Activated CD4-positive, alpha-beta T cell treated with anti-CD3 and anti-CD28 coated beads for 36 hours (primary cell): ENCODE data around the gene ARFGEF2. TPM values are rescaled to one million over a fixed set of nuclear protein-coding genes. Genes with fewer than 3 reads are reported as not detected.

Experiments used
- ATAC-seq: fragments of 200-7000 bp; cut with Tn5 transposase; one replicate; pipeline ENCODE4 v1.10.0; 2021; ENCODE audit warnings: mild to moderate bottlenecking, moderate library complexity
- CTCF ChIA-PET: fragments of 350-600 bp; sonication (Branson Sonifier 250); formaldehyde crosslinking; loops from one replicate; lab custom pipeline; 2021; ENCODE audit warnings: antibody characterized with exemption; lab: Charles Lee
- POLR2A ChIA-PET: fragments of 350-600 bp; sonication (Branson Sonifier 250); formaldehyde crosslinking; loops from one replicate; lab custom pipeline; 2021; ENCODE audit warnings: antibody characterized with exemption, inconsistent platforms; lab: Charles Lee
- DNase-seq: peaks from one replicate; pipeline ENCODE4 v3.0.0-alpha.2; 2020
- H3K27ac Mint-ChIP-seq: one replicate; pipeline ENCODE4 v1.8.0; 2021; ENCODE audit warnings: mixed read lengths
- H3K27me3 Mint-ChIP-seq: one replicate; pipeline ENCODE4 v1.8.0; 2021; ENCODE audit warnings: mixed read lengths
- H3K36me3 Mint-ChIP-seq: one replicate; pipeline ENCODE4 v1.8.0; 2021; ENCODE audit warnings: low read depth, mixed read lengths
- H3K4me1 Mint-ChIP-seq: one replicate; pipeline ENCODE4 v1.8.0; 2021; ENCODE audit warnings: mixed read lengths
- H3K4me3 Mint-ChIP-seq: one replicate; pipeline ENCODE4 v1.8.0; 2021; ENCODE audit warnings: mild to moderate bottlenecking, moderate library complexity, mixed read lengths
- H3K9me3 Mint-ChIP-seq: one replicate; pipeline ENCODE4 v1.8.0; 2021; ENCODE audit warnings: low read depth, mixed read lengths
- intact Hi-C, 2 experiments: fragments of 100-400 bp; cut with DNase I in 1 of 2; cut with micrococcal nuclease in 1 of 2; formaldehyde crosslinking; loops; one replicate each; pipeline versions ENCODE4 v1.14.2 to v1.15.1; 2022 to 2024; cut with DNase I, micrococcal nuclease
- total RNA-seq, 2 experiments: library from RNA; stranded (reverse); gene quantifications; one replicate each; pipeline ENCODE4 v1.2.3, GENCODE V29; 2021

Gene ARFGEF2
- total RNA-seq, 2 experiments from 2014 or later, result 19.3 to 20.5 TPM

DNA sequence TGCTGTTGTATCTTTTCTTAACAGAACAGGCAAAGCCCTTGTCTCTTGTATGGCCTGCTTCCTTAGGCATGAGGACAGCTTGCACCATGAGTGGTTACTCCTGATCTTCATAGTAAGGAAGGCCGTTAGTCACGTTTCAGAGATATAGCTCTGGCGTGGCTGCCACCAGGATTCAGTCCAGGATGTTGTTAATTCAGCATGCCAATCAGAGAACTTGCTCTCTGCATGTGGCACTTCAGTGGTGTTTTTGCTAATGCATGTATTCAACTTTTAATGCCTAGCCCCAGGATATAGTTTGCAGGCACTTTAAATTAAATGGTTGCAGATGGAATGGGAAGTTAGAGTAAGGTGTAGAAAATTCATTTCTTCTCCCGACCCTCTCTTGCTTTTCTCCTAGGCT, 20.0 kb downstream of the ARFGEF2 start:
- DNase-seq (no peak), ATAC-seq (no peak)
- Mint-ChIP-seq H3K27ac (no peak overlapping the region), H3K27me3 (no peaks in the 10 kb centered on the region), H3K4me1 (peaks cover 20% of the 10 kb centered on the region), H3K9me3 (no peaks in the 10 kb centered on the region), H3K4me3 (no peak overlapping the region), H3K36me3 (peaks cover 19% of the 10 kb centered on the region)
- intact Hi-C loops, result no loop called here
- POLR2A ChIA-PET, result no interaction called here
- CTCF ChIA-PET, result interaction anchor here (0.8 kb wide), 1 partner anchor 9 kb away, joined by 3 read pairs; no protein-coding TSS in a partner anchor

DNA sequence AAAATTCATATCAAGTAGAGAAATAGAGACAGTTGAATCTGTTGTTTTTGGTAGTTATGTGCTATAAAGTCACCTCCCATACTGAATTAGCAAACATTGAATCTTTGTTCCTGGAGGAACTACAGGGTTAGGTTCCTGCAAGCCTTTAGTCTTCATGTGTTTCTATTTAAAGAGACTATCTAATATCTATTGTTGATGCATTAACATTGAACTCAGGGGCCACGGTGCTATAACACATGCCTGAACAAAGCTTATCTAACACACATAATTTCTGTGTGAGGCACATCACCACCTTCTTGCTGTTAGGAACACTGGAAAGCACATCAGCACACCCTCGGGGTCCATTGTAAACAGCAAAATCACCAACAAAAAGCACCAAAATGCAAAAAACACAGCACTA, 21.2 kb downstream of the ARFGEF2 start:
- no peak for ATAC-seq
- ChIA-PET POLR2A (no interaction called here), CTCF (no interaction called here)
- H3K27me3 Mint-ChIP-seq, result no peaks in the 10 kb centered on the region
- no peak overlapping the region for H3K4me3 Mint-ChIP-seq
- intact Hi-C loops, result no loop called here
- DNase-seq, result no peak
- H3K36me3 Mint-ChIP-seq, result peaks cover 19% of the 10 kb centered on the region
- H3K27ac Mint-ChIP-seq, result no peak overlapping the region
- H3K4me1 Mint-ChIP-seq, result peaks cover 10% of the 10 kb centered on the region
- no peaks in the 10 kb centered on the region for H3K9me3 Mint-ChIP-seq

DNA sequence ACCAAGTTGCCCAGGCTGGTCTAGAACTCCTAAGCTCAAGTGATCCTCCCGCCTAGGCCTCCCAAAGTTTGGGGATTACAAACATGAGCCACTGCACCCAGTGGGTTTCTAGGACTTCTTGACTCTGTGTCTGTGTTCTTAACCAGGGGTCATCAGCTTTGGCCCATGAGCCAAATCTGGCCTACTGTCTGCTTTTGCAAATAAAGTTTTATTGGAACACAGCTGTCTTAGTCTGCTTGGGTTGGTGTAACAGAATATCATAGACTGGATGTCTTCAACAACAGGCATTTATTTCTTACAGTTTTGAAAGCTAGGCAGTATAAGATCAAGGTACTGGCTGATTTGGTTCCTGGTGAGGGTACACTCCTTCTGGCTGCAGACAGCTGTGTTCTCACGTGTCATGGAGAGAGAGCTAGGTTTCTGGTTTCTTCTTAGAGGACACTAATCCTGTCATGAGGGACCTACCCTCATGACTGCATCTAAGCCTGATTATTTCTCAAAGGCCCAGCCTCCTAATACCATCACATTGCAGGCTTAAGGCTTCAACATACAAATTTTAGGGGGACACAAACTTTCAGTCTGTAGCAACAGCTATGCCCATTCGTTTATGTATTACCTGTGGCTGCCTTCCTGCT, 23.3 kb downstream of the ARFGEF2 start:
- peaks cover 2% of the 10 kb centered on the region for H3K4me1 Mint-ChIP-seq
- H3K9me3 Mint-ChIP-seq, result no peaks in the 10 kb centered on the region
- ATAC-seq, result no peak
- intact Hi-C loops, result no loop called here
- no peak overlapping the region for H3K4me3 Mint-ChIP-seq
- DNase-seq, result no peak
- no peaks in the 10 kb centered on the region for H3K27me3 Mint-ChIP-seq
- H3K36me3 Mint-ChIP-seq, result peaks cover 19% of the 10 kb centered on the region
- no peak overlapping the region for H3K27ac Mint-ChIP-seq
- CTCF ChIA-PET, result interaction anchor here (0.6 kb wide), 1 partner anchor 223 kb away, joined by 3 read pairs; no protein-coding TSS in a partner anchor
- POLR2A ChIA-PET, result interaction anchor here (1.0 kb wide), 1 partner anchor 11 kb away, joined by 3 read pairs; no protein-coding TSS in a partner anchor

DNA sequence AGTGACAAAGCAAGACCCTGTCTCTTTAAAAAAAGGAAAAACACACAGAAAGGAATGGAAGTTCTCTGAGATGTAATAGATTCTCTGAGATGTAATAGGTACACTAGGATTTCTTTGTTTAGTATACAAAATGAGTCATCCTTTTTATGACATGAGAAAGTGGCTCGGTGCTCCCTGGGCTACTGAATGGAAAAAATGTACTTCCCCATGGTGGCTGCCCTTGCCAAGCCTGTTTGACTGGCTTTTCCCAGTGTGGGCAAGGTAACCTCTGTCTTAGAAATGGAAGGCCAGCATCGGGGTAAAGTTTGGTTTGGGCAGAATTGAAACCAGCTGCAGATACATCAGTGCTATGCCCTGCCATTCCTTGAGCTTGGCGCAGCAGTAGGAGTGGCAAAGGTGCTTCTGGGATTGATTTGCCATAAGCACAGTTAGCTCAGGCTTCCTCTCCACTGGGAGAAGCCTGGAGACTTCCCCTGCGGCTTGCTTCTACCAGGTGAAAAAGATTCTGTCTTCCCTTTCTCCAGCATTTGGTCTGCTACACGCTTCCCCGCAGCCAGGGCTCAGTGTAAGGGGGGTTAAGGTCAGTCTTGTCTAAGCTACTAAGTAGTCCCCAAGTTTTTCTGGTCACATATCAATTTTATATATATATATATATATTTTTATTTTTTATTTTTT, 24.5 kb downstream of the ARFGEF2 start:
- peaks cover 20% of the 10 kb centered on the region for H3K36me3 Mint-ChIP-seq
- ChIA-PET CTCF (interaction anchor here (0.6 to 0.7 kb wide), 2 partner anchors 12 kb away, joined by 3 to 4 read pairs; no protein-coding TSS in a partner anchor), POLR2A (no interaction called here)
- no peak overlapping the region for H3K27ac Mint-ChIP-seq
- no peaks in the 10 kb centered on the region for H3K4me1 Mint-ChIP-seq
- H3K27me3 Mint-ChIP-seq, result no peaks in the 10 kb centered on the region
- H3K9me3 Mint-ChIP-seq, result no peaks in the 10 kb centered on the region
- H3K4me3 Mint-ChIP-seq, result no peak overlapping the region
- ATAC-seq, result no peak
- intact Hi-C loops, result no loop called here
- no peak for DNase-seq

DNA sequence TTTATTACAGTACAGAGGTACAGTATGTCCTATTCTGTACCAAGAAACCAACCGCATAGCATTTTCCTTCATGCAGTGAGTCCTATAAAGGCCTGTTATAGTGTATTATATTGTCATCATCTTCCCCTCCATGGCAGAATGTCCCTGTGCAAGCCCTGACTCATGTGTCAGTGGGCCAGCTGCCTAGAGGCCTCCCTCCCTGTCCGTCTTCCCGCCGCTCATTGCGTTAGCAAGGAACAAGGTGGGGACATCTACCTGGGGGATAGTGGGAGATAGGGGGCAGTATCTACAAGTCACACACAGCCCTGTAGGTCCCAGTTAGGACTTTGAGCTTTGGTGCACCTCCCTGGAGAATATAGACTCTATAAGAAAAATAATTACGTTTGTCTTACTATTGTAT, 27.1 kb downstream of the ARFGEF2 start:
- CTCF ChIA-PET, result no interaction called here

DNA sequence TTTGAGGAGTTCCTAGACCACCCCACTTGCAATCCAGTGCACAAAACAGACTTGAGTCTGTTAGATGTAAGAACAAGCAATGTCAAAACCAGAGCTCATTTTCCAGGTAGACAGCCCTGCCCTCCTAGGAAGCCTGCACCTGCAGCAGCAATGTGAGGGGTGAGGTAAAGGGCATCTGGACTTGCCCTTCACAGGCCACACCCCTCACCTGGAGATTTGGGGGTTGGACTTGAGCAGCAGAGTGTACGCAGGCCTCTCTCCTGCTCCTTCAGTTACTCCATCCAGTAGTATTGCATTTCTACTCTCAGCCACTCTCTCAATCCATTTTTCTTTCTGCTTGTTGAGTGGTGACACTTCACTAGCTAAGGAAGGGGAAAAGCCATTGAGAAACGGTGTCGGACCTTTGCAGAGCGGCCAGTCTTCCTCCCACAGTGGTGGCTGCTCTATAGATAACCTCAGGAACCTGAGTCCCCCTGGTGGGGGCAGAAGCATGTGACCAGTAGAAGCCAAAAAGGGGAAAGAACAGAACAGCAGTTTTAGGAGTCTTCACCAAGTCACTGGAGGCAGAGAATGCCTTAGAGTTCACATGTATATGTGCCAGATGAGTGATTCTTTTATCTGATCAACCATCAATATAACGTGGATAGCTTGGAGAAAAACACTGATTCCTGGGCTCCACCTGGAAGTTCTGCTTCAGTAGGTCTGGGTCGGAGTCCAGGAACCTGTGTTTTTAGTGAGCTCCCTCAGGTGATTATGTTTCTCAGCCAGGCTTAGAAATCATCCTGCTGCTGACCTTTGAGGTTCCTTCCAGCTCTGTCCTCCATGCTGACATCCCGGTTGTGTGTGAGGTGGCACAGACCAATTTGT, 28.0 kb downstream of the ARFGEF2 start:
- Mint-ChIP-seq H3K36me3 (peaks cover 30% of the 10 kb centered on the region), H3K4me3 (no peak overlapping the region), H3K27ac (no peak overlapping the region), H3K4me1 (no peaks in the 10 kb centered on the region), H3K9me3 (no peaks in the 10 kb centered on the region), H3K27me3 (no peaks in the 10 kb centered on the region)
- DNase-seq (no peak), ATAC-seq (no peak)
- ChIA-PET CTCF (interaction anchor here (0.7 to 1.3 kb wide), 3 partner anchors 8 to 329 kb away, joined by 3 to 4 read pairs (median 3); no protein-coding TSS in a partner anchor), POLR2A (no interaction called here)
- intact Hi-C loops, result no loop called here

More for the DNA sequence above, 27.1 kb downstream of the ARFGEF2 start:
- DNase-seq, result no peak
- peaks cover 27% of the 10 kb centered on the region for H3K36me3 Mint-ChIP-seq
- intact Hi-C loops, result no loop called here
- H3K4me1 Mint-ChIP-seq, result no peaks in the 10 kb centered on the region
- no peaks in the 10 kb centered on the region for H3K27me3 Mint-ChIP-seq
- no peaks in the 10 kb centered on the region for H3K9me3 Mint-ChIP-seq
- no peak for ATAC-seq
- no peak overlapping the region for H3K27ac Mint-ChIP-seq
- POLR2A ChIA-PET, result no interaction called here
- H3K4me3 Mint-ChIP-seq, result no peak overlapping the region

DNA sequence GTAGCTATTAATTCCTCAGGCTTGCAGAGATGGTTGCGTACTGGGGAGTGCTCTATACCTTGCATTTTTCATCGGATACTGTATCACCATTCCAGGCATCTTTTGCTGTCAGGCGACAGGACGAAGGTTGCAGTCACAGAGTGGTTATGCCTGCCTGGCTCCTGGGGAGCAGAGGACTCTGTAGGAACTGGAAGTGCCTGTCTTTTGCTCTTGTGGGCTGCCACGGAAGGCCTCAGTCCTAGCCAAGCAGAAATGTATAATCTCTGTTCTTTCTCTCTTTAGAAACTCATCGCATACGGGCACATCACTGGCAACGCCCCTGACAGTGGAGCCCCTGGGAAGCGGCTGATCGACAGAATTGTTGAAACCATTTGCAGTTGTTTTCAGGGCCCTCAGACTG, 29.5 kb downstream of the ARFGEF2 start:
- no peaks in the 10 kb centered on the region for H3K4me1 Mint-ChIP-seq
- intact Hi-C loops, result no loop called here

DNA sequence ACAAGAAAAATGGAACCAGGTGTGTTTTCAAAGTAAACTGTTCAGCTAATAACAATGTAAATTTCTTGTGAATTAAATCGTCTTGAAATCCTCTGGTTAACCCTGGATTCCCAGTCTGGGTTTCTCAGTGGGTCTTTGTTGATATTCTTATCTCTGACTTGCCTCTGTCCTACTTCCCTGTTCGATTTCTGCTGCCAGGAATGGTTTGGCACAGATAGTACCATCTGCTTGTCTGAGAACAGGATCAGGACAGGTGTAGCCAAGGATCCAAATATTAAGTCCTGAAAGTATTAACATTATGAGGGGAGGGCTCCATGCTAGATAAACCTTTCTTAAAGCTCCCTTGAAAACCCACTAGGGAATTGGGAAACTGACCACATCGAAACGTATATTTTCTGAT, 30.1 kb downstream of the ARFGEF2 start:
- no peak overlapping the region for H3K27ac Mint-ChIP-seq
- intact Hi-C loops, result no loop called here
- DNase-seq (no peak), ATAC-seq (no peak)
- H3K4me3 Mint-ChIP-seq, result no peak overlapping the region
- CTCF ChIA-PET, result no interaction called here
- no peaks in the 10 kb centered on the region for H3K9me3 Mint-ChIP-seq
- POLR2A ChIA-PET, result no interaction called here
- no peaks in the 10 kb centered on the region for H3K4me1 Mint-ChIP-seq
- no peaks in the 10 kb centered on the region for H3K27me3 Mint-ChIP-seq
- H3K36me3 Mint-ChIP-seq, result peaks cover 37% of the 10 kb centered on the region

More for the DNA sequence above, 29.5 kb downstream of the ARFGEF2 start:
- Mint-ChIP-seq H3K36me3 (peaks cover 37% of the 10 kb centered on the region), H3K27me3 (no peaks in the 10 kb centered on the region), H3K27ac (no peak overlapping the region), H3K9me3 (no peaks in the 10 kb centered on the region), H3K4me3 (no peak overlapping the region)
- ChIA-PET POLR2A (no interaction called here), CTCF (no interaction called here)
- ATAC-seq (no peak), DNase-seq (no peak)

DNA sequence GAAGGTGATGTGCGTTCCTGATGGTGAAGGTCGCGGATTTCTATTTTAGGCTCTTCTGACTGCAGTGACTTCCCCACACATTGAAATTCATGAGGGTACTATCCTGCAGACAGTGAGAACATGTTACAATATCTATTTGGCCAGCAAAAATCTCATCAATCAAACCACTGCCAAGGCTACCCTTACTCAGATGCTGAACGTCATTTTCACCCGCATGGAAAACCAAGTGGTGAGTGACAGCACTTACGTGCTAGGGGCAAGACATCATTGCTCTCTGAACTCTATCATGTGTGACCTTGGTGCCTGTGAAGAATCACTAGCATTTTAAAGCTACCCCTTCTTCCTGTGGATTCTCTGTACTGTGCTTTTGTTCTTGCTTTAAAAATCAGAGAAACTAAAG, 31.1 kb downstream of the ARFGEF2 start:
- Mint-ChIP-seq H3K4me3 (no peak overlapping the region), H3K27ac (no peak overlapping the region), H3K9me3 (no peaks in the 10 kb centered on the region), H3K4me1 (no peaks in the 10 kb centered on the region), H3K27me3 (no peaks in the 10 kb centered on the region), H3K36me3 (peaks cover 40% of the 10 kb centered on the region)
- DNase-seq, result no peak
- CTCF ChIA-PET, result interaction anchor here (0.6 kb wide), 1 partner anchor 40 kb away, joined by 3 read pairs; no protein-coding TSS in a partner anchor
- no peak for ATAC-seq
- intact Hi-C loops, result no loop called here
- POLR2A ChIA-PET, result no interaction called here

DNA sequence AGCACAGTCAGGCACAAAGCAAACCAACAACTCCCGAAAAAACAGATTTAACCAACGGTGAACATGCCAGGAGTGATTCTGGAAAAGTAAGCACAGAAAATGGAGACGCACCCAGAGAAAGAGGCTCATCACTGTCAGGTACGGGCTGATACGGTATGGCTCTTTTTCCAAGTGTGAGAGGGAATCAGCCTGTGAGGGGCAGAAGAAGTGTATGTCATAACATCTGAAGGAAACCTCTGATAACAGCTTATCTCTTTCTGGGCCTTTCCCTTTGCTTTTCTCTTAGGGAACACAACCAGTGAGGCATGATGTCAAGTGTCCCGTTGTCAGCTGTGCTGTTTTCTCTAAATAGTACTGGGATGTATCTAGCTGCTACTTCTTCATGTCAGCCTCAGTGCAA, 32.1 kb downstream of the ARFGEF2 start:
- H3K27ac Mint-ChIP-seq, result no peak overlapping the region
- ATAC-seq (no peak), DNase-seq (no peak)
- no peaks in the 10 kb centered on the region for H3K4me1 Mint-ChIP-seq
- H3K9me3 Mint-ChIP-seq, result no peaks in the 10 kb centered on the region
- no peak overlapping the region for H3K4me3 Mint-ChIP-seq
- no peaks in the 10 kb centered on the region for H3K27me3 Mint-ChIP-seq
- ChIA-PET CTCF (no interaction called here), POLR2A (no interaction called here)
- intact Hi-C loops, result no loop called here
- H3K36me3 Mint-ChIP-seq, result peaks cover 45% of the 10 kb centered on the region

DNA sequence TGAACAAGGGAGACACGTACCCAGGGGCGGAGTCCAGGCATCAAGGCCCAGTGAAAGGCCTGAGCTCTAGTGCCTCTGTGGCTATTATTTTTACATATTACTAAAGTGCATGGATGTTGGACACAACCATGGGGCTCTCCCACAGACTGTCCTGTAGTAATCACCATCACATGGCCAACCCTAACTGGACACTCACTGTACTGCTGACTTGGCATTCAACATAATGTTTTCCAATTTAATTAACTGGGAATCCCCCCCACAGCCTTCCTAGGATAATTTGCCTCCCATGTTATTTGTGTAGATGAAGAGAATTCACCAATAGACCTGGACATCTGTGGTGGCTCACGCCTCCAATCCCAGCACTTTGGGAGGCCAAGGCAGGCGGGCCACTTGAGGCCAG, 34.5 kb downstream of the ARFGEF2 start:
- H3K9me3 Mint-ChIP-seq, result no peaks in the 10 kb centered on the region
- ATAC-seq, result no peak
- no peak overlapping the region for H3K27ac Mint-ChIP-seq
- no peaks in the 10 kb centered on the region for H3K27me3 Mint-ChIP-seq
- ChIA-PET POLR2A (interaction anchor here (0.6 kb wide), 1 partner anchor 91 kb away, joined by 5 read pairs; no protein-coding TSS in a partner anchor), CTCF (interaction anchor here (0.6 kb wide), 1 partner anchor 320 kb away, joined by 3 read pairs; no protein-coding TSS in a partner anchor)
- H3K4me3 Mint-ChIP-seq, result no peak overlapping the region
- DNase-seq, result no peak
- peaks cover 5% of the 10 kb centered on the region for H3K4me1 Mint-ChIP-seq
- peaks cover 45% of the 10 kb centered on the region for H3K36me3 Mint-ChIP-seq
- intact Hi-C loops, result no loop called here
